SK-N-SH treated with all-trans-retinoic acid at 6 μM for 48 hours (cell line): ENCODE data around the gene ANKEF1.

Source experiments
- ARNTL ChIP-seq: fragments of 450-650 bp; formaldehyde crosslinking; IDR thresholded peaks from 2 replicates; pipeline ENCODE4 v1.5.0; 2020; ENCODE audit warnings: low read depth, mild to moderate bottlenecking, moderate library complexity, borderline replicate concordance
- ESRRG ChIP-seq: fragments of 250-450 bp; sonication (Bioruptor Pico); IDR thresholded peaks from 2 replicates; pipeline ENCODE4 v1.6.1; 2021; ENCODE audit warnings: mild to moderate bottlenecking
- OSR1 ChIP-seq: fragments of 250-450 bp; sonication (Bioruptor Pico); IDR thresholded peaks from 2 replicates; pipeline ENCODE4 v1.8.0; 2022; ENCODE audit warnings: moderate library complexity, mild to moderate bottlenecking, inconsistent platforms
- PATZ1 ChIP-seq: fragments of 250-450 bp; sonication (Bioruptor Pico); IDR thresholded peaks from 2 replicates; pipeline ENCODE4 v1.8.0; 2020; ENCODE audit warnings: mild to moderate bottlenecking, moderate library complexity, borderline replicate concordance
- POU6F1 ChIP-seq: fragments of 250-450 bp; sonication (Bioruptor Pico); IDR thresholded peaks from 2 replicates; pipeline ENCODE4 v1.8.0; 2021; ENCODE audit warnings: low read depth, mild to moderate bottlenecking, moderate library complexity, borderline replicate concordance
- TOX ChIP-seq: fragments of 250-450 bp; sonication (Bioruptor Pico); IDR thresholded peaks from 2 replicates; pipeline ENCODE4 v1.8.0; 2021; ENCODE audit warnings: mild to moderate bottlenecking, moderate library complexity, borderline replicate concordance
- ZC3H10 ChIP-seq: fragments of 250-450 bp; sonication (Bioruptor Pico); IDR thresholded peaks from 2 replicates; pipeline ENCODE4 v1.5.1; 2021; ENCODE audit warnings: mild to moderate bottlenecking, moderate library complexity
- ZFP30 ChIP-seq: fragments of 450-650 bp; formaldehyde crosslinking; IDR thresholded peaks from 2 replicates; pipeline ENCODE4 v1.5.0; 2022; ENCODE audit warnings: mild to moderate bottlenecking, moderate library complexity
- ZNF565 ChIP-seq: fragments of 450-650 bp; formaldehyde crosslinking; conservative IDR thresholded peaks from 2 replicates; pipeline ENCODE4 v1.5.0; 2020; ENCODE audit warnings: low read depth, mild to moderate bottlenecking, moderate library complexity

GRCh38 chr20:10040070-10040975 is 5.5 kb downstream of the ANKEF1 start:
- no peak for TF ChIP-seq ZC3H10 (CRISPR knock-in tag)
- no peak for TF ChIP-seq ZNF565 (CRISPR knock-in tag)
- TF ChIP-seq OSR1: no peak
- TF ChIP-seq TOX (CRISPR knock-in tag): no peak
- no peak for TF ChIP-seq ZFP30 (CRISPR knock-in tag)
- no peak for TF ChIP-seq PATZ1 (CRISPR knock-in tag)
- TF ChIP-seq ARNTL: no peak
- no peak for TF ChIP-seq ESRRG (CRISPR knock-in tag)
- TF ChIP-seq POU6F1: no peak
